H1 (cell line): ENCODE measurements around the gene DHX34. TPM values are rescaled to one million over a fixed set of nuclear protein-coding genes. Genes with fewer than 3 reads are reported as not detected.
A peak's percentile ranks its signal among the peaks of the same experiment; 100 is the strongest.

Experiments
- CTCF ChIA-PET: fragments of 300-600 bp; sonication (Branson Sonifier 250); formaldehyde crosslinking; loops from one replicate; lab custom pipeline; 2021; ENCODE audit not compliant: partially characterized antibody; lab: Charles Lee
- POLR2A ChIA-PET: fragments of 300-600 bp; sonication (Branson Sonifier 250); formaldehyde crosslinking; loops from one replicate; lab custom pipeline; 2021; ENCODE audit warnings: inconsistent platforms; ENCODE audit not compliant: partially characterized antibody; lab: Charles Lee
- DNase-seq, 2 experiments: peaks; one replicate each; pipeline versions ENCODE4 v3.0.0 to v3.0.0-alpha.2; 2010 to 2022; ENCODE audit warnings: low spot score in 2 of 2, low read depth in 1 of 2, mixed read lengths in 1 of 2
- FAIRE-seq: peaks from 2 replicates; lab custom pipeline; 2011; peaks lifted over from hg19 to GRCh38; lab: Jason Lieb, UNC
- H2AFZ ChIP-seq: 2 replicates; pipeline ENCODE4 v1.8.1; 2012; ENCODE audit warnings: low read length, inconsistent platforms
- H2AK5ac ChIP-seq: 2 replicates; pipeline ENCODE4 v1.6.1; 2013; ENCODE audit warnings: low read depth, low read length
- H2BK120ac ChIP-seq: replicated peaks from 2 replicates; pipeline ENCODE3; 2013; ENCODE audit warnings: low read depth, low read length, inconsistent platforms
- H2BK12ac ChIP-seq: 2 replicates; pipeline ENCODE4 v1.6.1; 2013; ENCODE audit warnings: low read depth, low read length
- H2BK15ac ChIP-seq: 2 replicates; pipeline ENCODE4 v1.6.1; 2013; ENCODE audit warnings: low read length
- H2BK20ac ChIP-seq: 2 replicates; pipeline ENCODE4 v1.6.1; 2013; ENCODE audit warnings: low read length
- H2BK5ac ChIP-seq: 2 replicates; pipeline ENCODE4 v1.6.1; 2013; ENCODE audit warnings: low read depth, low read length
- H3K14ac ChIP-seq: 2 replicates; pipeline ENCODE4 v1.6.1; 2013; ENCODE audit warnings: inconsistent platforms; ENCODE audit not compliant: insufficient read length
- H3K18ac ChIP-seq: 2 replicates; pipeline ENCODE4 v1.6.1; 2013; ENCODE audit warnings: low read length; ENCODE audit errors: extremely low read depth
- H3K23ac ChIP-seq: 2 replicates; pipeline ENCODE4 v1.6.1; 2013; ENCODE audit warnings: inconsistent platforms; ENCODE audit not compliant: insufficient read length
- H3K23me2 ChIP-seq: 2 replicates; pipeline ENCODE4 v1.6.1; 2013; ENCODE audit warnings: low read depth, low read length
- H3K27ac ChIP-seq: 2 replicates; pipeline ENCODE4 v1.6.1; 2011; ENCODE audit warnings: low read depth, low read length, inconsistent platforms
- H3K27me3 ChIP-seq, 4 experiments: replicated peaks in 1 of 4; 1 replicate in 1 of 4; 2 replicates in 3 of 4; pipeline versions ENCODE4 v1.6.1 to v1.8.1; 2011 to 2013; ENCODE audit warnings: low read length in 3 of 4, mild to moderate bottlenecking in 3 of 4, inconsistent platforms in 2 of 4, mixed read lengths in 2 of 4, moderate library complexity in 1 of 4; ENCODE audit not compliant: control insufficient read depth in 3 of 4, insufficient read depth in 3 of 4; ENCODE audit errors: extremely low read depth in 1 of 4
- H3K36me3 ChIP-seq, 4 experiments: 2 replicates each; pipeline versions ENCODE4 v1.6.1 to v1.8.1; 2011 to 2013; ENCODE audit warnings: mild to moderate bottlenecking in 4 of 4, low read length in 3 of 4, moderate library complexity in 2 of 4, control low read depth in 1 of 4, inconsistent platforms in 1 of 4; ENCODE audit not compliant: insufficient read depth in 4 of 4, control insufficient read depth in 2 of 4
- H3K4ac ChIP-seq: replicated peaks from 2 replicates; pipeline ENCODE3; 2013; ENCODE audit warnings: low read length, low read depth, mixed read lengths, inconsistent platforms; ENCODE audit not compliant: insufficient read length
- H3K4me1 ChIP-seq, 4 experiments: replicated peaks in 1 of 4; 1 replicate in 1 of 4; 2 replicates in 3 of 4; pipeline versions ENCODE4 v1.6.1 to v1.8.1; 2011 to 2013; ENCODE audit warnings: low read length in 3 of 4, inconsistent platforms in 2 of 4, mixed read lengths in 1 of 4; ENCODE audit not compliant: insufficient read depth in 4 of 4, control insufficient read depth in 3 of 4
- H3K4me2 ChIP-seq, 2 experiments: 2 replicates each; pipeline versions ENCODE4 v1.6.1 to v1.8.1; 2011 to 2013; ENCODE audit warnings: low read depth in 2 of 2, low read length in 2 of 2, control low read depth in 1 of 2, inconsistent platforms in 1 of 2, mild to moderate bottlenecking in 1 of 2; ENCODE audit not compliant: insufficient read depth in 1 of 2
- H3K4me3 ChIP-seq, 4 experiments: fragments of 200-600, 300-600 bp in 1 of 4; sonication (generic), shearing (Covaris generic), sonication (Bioruptor Twin) in 1 of 4; 2 replicates each; pipeline versions ENCODE4 v1.5.1 to v1.8.1; 2011 to 2016; ENCODE audit warnings: low read length in 4 of 4, low read depth in 3 of 4, control low read depth in 2 of 4, inconsistent platforms in 2 of 4, mild to moderate bottlenecking in 2 of 4, mixed read lengths in 1 of 4, moderate library complexity in 1 of 4; ENCODE audit not compliant: insufficient read depth in 2 of 4; ENCODE audit errors: extremely low read depth in 1 of 4
- H3K56ac ChIP-seq: replicated peaks from 2 replicates; pipeline ENCODE3; 2013; ENCODE audit warnings: low read depth, mild to moderate bottlenecking, mixed read lengths, low read length, inconsistent platforms; ENCODE audit not compliant: insufficient read length
- H3K79me1 ChIP-seq: 2 replicates; pipeline ENCODE4 v1.6.1; 2013; ENCODE audit warnings: low read depth, low read length, control low read depth
- H3K79me2 ChIP-seq, 2 experiments: 2 replicates each; pipeline versions ENCODE4 v1.6.1 to v1.8.1; 2012 to 2013; ENCODE audit warnings: low read length in 2 of 2, mild to moderate bottlenecking in 2 of 2, inconsistent platforms in 1 of 2; ENCODE audit not compliant: insufficient read depth in 2 of 2, control insufficient read depth in 1 of 2
- H3K9ac ChIP-seq, 4 experiments: replicated peaks in 1 of 4; 1 replicate in 1 of 4; 2 replicates in 3 of 4; pipeline versions ENCODE4 v1.6.1 to v1.8.1; 2011 to 2013; ENCODE audit warnings: low read depth in 3 of 4, low read length in 3 of 4, control low read depth in 2 of 4, mild to moderate bottlenecking in 2 of 4, moderate library complexity in 2 of 4, inconsistent platforms in 1 of 4; ENCODE audit errors: extremely low read depth in 1 of 4
- H3K9me3 ChIP-seq, 2 experiments: 2 replicates each; pipeline versions ENCODE4 v1.6.1 to v1.8.1; 2012 to 2013; ENCODE audit warnings: mild to moderate bottlenecking in 2 of 2, moderate library complexity in 2 of 2, control low read depth in 1 of 2, inconsistent platforms in 1 of 2, low read depth in 1 of 2, low read length in 1 of 2, mixed read lengths in 1 of 2; ENCODE audit not compliant: insufficient read depth in 2 of 2
- H4K20me1 ChIP-seq, 2 experiments: replicated peaks in 1 of 2; 2 replicates each; pipeline versions ENCODE3 to v1.8.1; 2011 to 2013; ENCODE audit warnings: inconsistent platforms in 2 of 2, low read length in 2 of 2, mild to moderate bottlenecking in 1 of 2; ENCODE audit not compliant: insufficient read depth in 2 of 2, control insufficient read depth in 1 of 2
- H4K5ac ChIP-seq: 2 replicates; pipeline ENCODE4 v1.6.1; 2013; ENCODE audit warnings: low read length, low read depth, mixed read lengths, inconsistent platforms; ENCODE audit not compliant: insufficient read length
- H4K8ac ChIP-seq: 2 replicates; pipeline ENCODE4 v1.8.0; 2013; ENCODE audit warnings: mild to moderate bottlenecking, moderate library complexity, low read length, inconsistent platforms; ENCODE audit not compliant: insufficient read depth; ENCODE audit errors: extremely low read depth
- H4K91ac ChIP-seq: replicated peaks from 2 replicates; pipeline ENCODE3; 2013; ENCODE audit warnings: low read length, mixed read lengths, inconsistent platforms; ENCODE audit not compliant: insufficient read length
- WGBS, 2 experiments: shearing (Covaris generic) in 1 of 2; methylation state at CpG; one replicate each; pipeline versions ENCODE4 v1.1.6 to v1.1.7; 2013 to 2015; ENCODE audit warnings: low lambda C conversion rate in 2 of 2, mixed read lengths in 2 of 2, inconsistent platforms in 1 of 2, low coverage in 1 of 2, missing lambda C conversion rate in 1 of 2; ENCODE audit not compliant: insufficient replicate concordance in 2 of 2, insufficient coverage in 1 of 2, insufficient read length in 1 of 2; ENCODE audit errors: extremely low coverage in 1 of 2, missing lambda C conversion rate in 1 of 2; 5-methylcytosine and 5-hydroxymethylcytosine counted together
- long read RNA-seq, 2 experiments: library from RNA in 1 of 2; library from capped mRNA in 1 of 2; stranded (forward); transcript quantifications; one replicate each; pipeline ENCODE4 v2.0.0, GENCODE V29; 2021; ENCODE audit warnings: inconsistent platforms in 1 of 2
- polyA minus RNA-seq, 3 experiments: library from RNA; depleted of rRNA, polyadenylated mRNA; stranded (reverse); fragments of >200 nt; gene quantifications; 1 replicate in 2 of 3; 2 replicates in 1 of 3; pipeline ENCODE4 v1.2.3, GENCODE V29; 2011
- polyA plus RNA-seq, 7 experiments: library from polyadenylated mRNA; depleted of rRNA in 3 of 7; stranded (reverse) in 5 of 7; unstranded in 2 of 7; fragments of >200 nt in 5 of 7; fragments of 200-250 nt in 2 of 7; gene quantifications; 1 replicate in 5 of 7; 2 replicates in 1 of 7; 4 replicates in 1 of 7; pipeline versions ENCODE4 v1.2.1 to v1.2.3, GENCODE V29; 2011 to 2013; ENCODE audit warnings: missing spikeins in 2 of 7, mixed read lengths in 2 of 7
- total RNA-seq: library from RNA; stranded (reverse); fragmentation: NEBNext Ultra II Directional; extraction: Animal tissue kit (Norgen Biotek cat#: 25700); gene quantifications from 2 replicates; pipeline ENCODE4 v1.2.1, GENCODE V29; 2021

Gene DHX34, protein sequence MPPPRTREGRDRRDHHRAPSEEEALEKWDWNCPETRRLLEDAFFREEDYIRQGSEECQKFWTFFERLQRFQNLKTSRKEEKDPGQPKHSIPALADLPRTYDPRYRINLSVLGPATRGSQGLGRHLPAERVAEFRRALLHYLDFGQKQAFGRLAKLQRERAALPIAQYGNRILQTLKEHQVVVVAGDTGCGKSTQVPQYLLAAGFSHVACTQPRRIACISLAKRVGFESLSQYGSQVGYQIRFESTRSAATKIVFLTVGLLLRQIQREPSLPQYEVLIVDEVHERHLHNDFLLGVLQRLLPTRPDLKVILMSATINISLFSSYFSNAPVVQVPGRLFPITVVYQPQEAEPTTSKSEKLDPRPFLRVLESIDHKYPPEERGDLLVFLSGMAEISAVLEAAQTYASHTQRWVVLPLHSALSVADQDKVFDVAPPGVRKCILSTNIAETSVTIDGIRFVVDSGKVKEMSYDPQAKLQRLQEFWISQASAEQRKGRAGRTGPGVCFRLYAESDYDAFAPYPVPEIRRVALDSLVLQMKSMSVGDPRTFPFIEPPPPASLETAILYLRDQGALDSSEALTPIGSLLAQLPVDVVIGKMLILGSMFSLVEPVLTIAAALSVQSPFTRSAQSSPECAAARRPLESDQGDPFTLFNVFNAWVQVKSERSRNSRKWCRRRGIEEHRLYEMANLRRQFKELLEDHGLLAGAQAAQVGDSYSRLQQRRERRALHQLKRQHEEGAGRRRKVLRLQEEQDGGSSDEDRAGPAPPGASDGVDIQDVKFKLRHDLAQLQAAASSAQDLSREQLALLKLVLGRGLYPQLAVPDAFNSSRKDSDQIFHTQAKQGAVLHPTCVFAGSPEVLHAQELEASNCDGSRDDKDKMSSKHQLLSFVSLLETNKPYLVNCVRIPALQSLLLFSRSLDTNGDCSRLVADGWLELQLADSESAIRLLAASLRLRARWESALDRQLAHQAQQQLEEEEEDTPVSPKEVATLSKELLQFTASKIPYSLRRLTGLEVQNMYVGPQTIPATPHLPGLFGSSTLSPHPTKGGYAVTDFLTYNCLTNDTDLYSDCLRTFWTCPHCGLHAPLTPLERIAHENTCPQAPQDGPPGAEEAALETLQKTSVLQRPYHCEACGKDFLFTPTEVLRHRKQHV
- 24.1 and 24.3 TPM in 2 replicates for total RNA-seq
- polyA plus RNA-seq (2011; rRNA removed) = 17.5 and 27.2 TPM in 2 replicates
- 20.5 TPM for polyA plus RNA-seq (2011; cell fraction: cytosol; rRNA removed)
- 78.3 TPM for polyA plus RNA-seq (2011; cell fraction: nucleus; rRNA removed)
- 16.6 to 25.5 TPM (median 22.8 TPM) in 4 replicates for polyA plus RNA-seq (2012, experiment 1 of 2)
- polyA plus RNA-seq (2012, experiment 2 of 2) = 14.0 TPM
- polyA plus RNA-seq (2013, experiment 1 of 2) = 15.8 TPM
- polyA plus RNA-seq (2013, experiment 2 of 2) = 15.5 TPM
- polyA minus RNA-seq (2011; rRNA and poly(A)+ RNA removed) = 14.8 and 17.6 TPM in 2 replicates
- polyA minus RNA-seq (2011; cell fraction: cytosol; rRNA and poly(A)+ RNA removed) = 21.8 TPM
- polyA minus RNA-seq (2011; cell fraction: nucleus; rRNA and poly(A)+ RNA removed) = 31.7 TPM
- long read RNA-seq, experiment 1, full-length matches to known transcripts = 1 of 12 reads
- long read RNA-seq, experiment 1, partial matches to known transcripts = 8 of 12 reads
- long read RNA-seq, experiment 1, other reads (novel, unspliced or antisense) = 3 of 12 reads
- long read RNA-seq, experiment 2, partial matches to known transcripts = 0 of 1 reads
- long read RNA-seq, experiment 2, other reads (novel, unspliced or antisense) = 1 of 1 reads

DNA sequence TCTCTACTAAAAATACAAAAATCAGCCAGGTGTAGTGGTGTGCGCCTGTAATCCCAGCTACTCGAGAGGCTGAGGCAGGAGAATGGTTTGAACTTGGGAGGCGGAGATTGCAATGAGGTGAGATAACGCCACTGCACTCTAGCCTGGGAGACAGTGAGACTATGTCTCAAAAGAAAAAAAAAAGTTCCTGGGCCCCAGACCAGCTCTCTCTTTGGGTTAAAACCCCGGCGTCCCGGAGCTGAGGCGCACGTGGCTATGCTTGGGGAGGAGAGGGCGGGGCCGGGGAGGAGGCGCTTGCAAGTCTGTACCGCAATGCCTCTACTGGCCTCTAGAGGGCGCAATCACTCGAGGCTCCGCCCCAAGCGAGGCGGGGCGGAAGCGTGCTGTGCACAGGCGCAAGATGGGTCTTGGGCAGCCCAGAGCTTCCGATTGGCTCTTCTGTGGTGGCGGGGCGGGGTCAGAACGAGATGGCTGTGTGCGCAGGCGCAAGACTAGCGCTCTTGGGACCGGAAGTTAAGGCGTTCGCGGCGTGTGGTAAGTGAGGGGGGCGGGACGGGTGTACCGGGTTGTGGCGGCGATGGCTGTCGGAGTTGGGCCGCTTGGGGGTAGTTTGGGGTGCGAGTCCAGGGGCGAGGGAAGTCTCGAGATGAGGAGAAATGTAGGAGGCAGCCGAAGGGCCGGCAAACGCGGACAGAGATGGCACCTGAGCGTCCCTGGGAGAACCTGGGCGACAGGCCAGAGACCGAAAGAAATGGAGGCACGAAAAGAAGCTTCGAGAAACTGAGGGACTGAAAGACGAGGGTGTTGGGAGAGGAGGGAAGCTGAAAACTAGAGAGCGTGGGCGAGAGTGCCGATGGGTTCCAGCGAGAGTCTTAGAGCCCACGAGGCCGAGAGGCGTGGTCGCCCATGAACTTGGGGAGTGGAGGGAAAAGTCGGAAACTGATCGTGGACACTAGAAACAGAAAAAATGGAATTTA, at the start of gene DHX34:
TSS of gene DHX34 (plus strand) at position 497 of the 977 bp plus-strand sequence. CDS start 3,716 bp downstream, outside the sequence.
- Histone ChIP-seq H3K4ac (peak within 1 kb of the TSS; percentile 63), H3K56ac (peak within 1 kb of the TSS; percentile 66), H3K27ac (0 out of 2 replicates have a peak within 1 kb of the TSS, but pooled peaks have one; percentile 25), H4K20me1 (peaks cover 0 to 2% of the 10 kb centered on the region in 2 experiments), H4K5ac (peak within 1 kb of the TSS; percentile 57), H2AK5ac (no peak within 1 kb of the TSS), H4K8ac (peak within 1 kb of the TSS; percentile 53; the same call in 1 of the 2 replicates), H2BK15ac (no peak within 1 kb of the TSS; the same call in 1 of the 2 replicates), H2BK5ac (0 out of 2 replicates have a peak within 1 kb of the TSS, but pooled peaks have one; percentile 35), H2BK12ac (peak within 1 kb of the TSS; percentile 50; the same call in 1 of the 2 replicates), H2AFZ (no peak within 1 kb of the TSS), H2BK20ac (no peak within 1 kb of the TSS), H3K79me2 (peaks cover 0 to 30% of the 10 kb centered on the region in 2 experiments; a peak in 3 of 4 replicates), H3K4me1 (peaks cover 0 to 7% (median 2%) of the 10 kb centered on the region in 4 experiments; a peak in 4 of 7 replicates), H4K91ac (peak within 1 kb of the TSS; percentile 15), H3K9me3 (no peaks in the 10 kb centered on the region), H3K36me3 (peaks cover 9 to 16% (median 13%) of the 10 kb centered on the region in 4 experiments; a peak in 7 of 8 replicates), H3K4me2 (peak within 1 kb of the TSS; percentile 92), H3K23ac (no peak within 1 kb of the TSS), H3K4me3 (peak within 1 kb of the TSS; percentile 71 to 95 (median 86)), H3K14ac (no peak within 1 kb of the TSS), H2BK120ac (no peak within 1 kb of the TSS), H3K79me1 (peaks cover 9% of the 10 kb centered on the region), H3K18ac (peak within 1 kb of the TSS; percentile 43; the same call in 1 of the 2 replicates), H3K23me2 (peaks cover 8% of the 10 kb centered on the region), H3K27me3 (peaks cover 0 to 3% (median 0%) of the 10 kb centered on the region in 4 experiments; a peak in 2 of 7 replicates), H3K9ac (peak within 1 kb of the TSS; percentile 73 to 79 (median 78))
- CTCF ChIA-PET = interaction anchor here (0.6 to 3.0 kb wide), 32 partner anchors 8 to 264 kb away, joined by 3 to 19 read pairs (median 4); partner anchors contain the start of genes C5AR1 and C5AR2
- WGBS, 2 experiments = 6% methylated on average over 56 of the region's 63 CpGs; no CpG with 5 or more reads in 1 of the 2 experiments
- DNase-seq (peak; percentile 99 to 100), FAIRE-seq (no peak)
- POLR2A ChIA-PET = interaction anchor here (0.6 to 2.0 kb wide), 19 partner anchors 9 to 236 kb away, joined by 3 to 8 read pairs (median 4); partner anchors contain the start of genes SAE1 and ZC3H4
